Endodermal cell (in vitro differentiated cells): ENCODE data around the gene CCDC73. TPM values are rescaled to one million over a fixed set of nuclear protein-coding genes. Genes with fewer than 3 reads are reported as not detected.
"Not testable (repeated sequence)": the region's sequence is repeated elsewhere in the genome, so short reads cannot be mapped to it uniquely, and the experiment has no call there.

ENCODE experiments used
- DNase-seq: peaks from one replicate; pipeline ENCODE4 v3.0.0-alpha.2; 2017
- H3K27ac ChIP-seq: 2 replicates; pipeline ENCODE4 v1.5.1; 2013; ENCODE audit warnings: mild to moderate bottlenecking, low read depth, low read length, moderate library complexity
- H3K27me3 ChIP-seq: 2 replicates; pipeline ENCODE4 v1.6.1; 2013; ENCODE audit warnings: mild to moderate bottlenecking, low read length, moderate library complexity; ENCODE audit not compliant: insufficient read depth, control insufficient read depth, poor library complexity, severe bottlenecking
- H3K36me3 ChIP-seq: 2 replicates; pipeline ENCODE4 v1.7.0; 2013; ENCODE audit warnings: mild to moderate bottlenecking, low read length, moderate library complexity; ENCODE audit not compliant: control insufficient read depth, insufficient read depth
- H3K4me1 ChIP-seq: one replicate; pipeline ENCODE4 v1.7.0; 2013; ENCODE audit warnings: low read length; ENCODE audit not compliant: control insufficient read depth, insufficient read depth
- H3K4me3 ChIP-seq: 2 replicates; pipeline ENCODE4 v1.5.1; 2013; ENCODE audit warnings: mild to moderate bottlenecking, low read length, moderate library complexity
- H3K9ac ChIP-seq: 2 replicates; pipeline ENCODE4 v1.6.1; 2013; ENCODE audit warnings: mild to moderate bottlenecking, low read length, moderate library complexity; ENCODE audit not compliant: poor library complexity, severe bottlenecking; ENCODE audit errors: extremely low read depth
- H3K9me3 ChIP-seq: 2 replicates; pipeline ENCODE4 v1.6.1; 2013; ENCODE audit warnings: mild to moderate bottlenecking, low read length, moderate library complexity; ENCODE audit not compliant: control insufficient read depth
- H3K27ac Mint-ChIP-seq: 2 replicates; pipeline ENCODE4 v1.8.0; 2020; ENCODE audit warnings: mixed read lengths
- H3K27me3 Mint-ChIP-seq: 2 replicates; pipeline ENCODE4 v1.8.0; 2021; ENCODE audit warnings: mild to moderate bottlenecking, mixed read lengths; ENCODE audit not compliant: insufficient read depth
- H3K36me3 Mint-ChIP-seq: 2 replicates; pipeline ENCODE4 v1.8.0; 2020; ENCODE audit warnings: low read depth, mixed read lengths
- H3K4me1 Mint-ChIP-seq: 2 replicates; pipeline ENCODE4 v1.8.0; 2020; ENCODE audit warnings: mixed read lengths
- H3K4me3 Mint-ChIP-seq: 2 replicates; pipeline ENCODE4 v1.8.0; 2020; ENCODE audit warnings: mild to moderate bottlenecking, moderate library complexity, mixed read lengths
- H3K9me3 Mint-ChIP-seq: 2 replicates; pipeline ENCODE4 v1.8.0; 2020; ENCODE audit warnings: mild to moderate bottlenecking, mixed read lengths
- WGBS, 2 experiments: methylation state at CpG; one replicate each; pipeline versions ENCODE4 v1.1.5 to v1.1.7; 2013; ENCODE audit warnings: missing lambda C conversion rate in 2 of 2, mixed read lengths in 1 of 2; ENCODE audit not compliant: insufficient coverage in 1 of 2, insufficient read length in 1 of 2; 5-methylcytosine and 5-hydroxymethylcytosine counted together
- total RNA-seq, 2 donors: library from RNA; stranded (reverse); fragmentation: NEBNext Ultra II Directional in 1 of 2; extraction: Animal tissue kit (Norgen Biotek cat#: 25700) in 1 of 2; gene quantifications; 2 replicates in 1 of 2; 3 replicates in 1 of 2; pipeline ENCODE4 v1.2.1, GENCODE V29; 2021
- TF ChIP-seq, protein P1 (sequence below): fragments of 200-600 bp; sonication (generic); conservative IDR thresholded peaks from 2 replicates; pipeline ENCODE4 v1.5.0; 2021; ENCODE audit warnings: antibody characterized with exemption, mild to moderate bottlenecking

CCDC73 gene
- total RNA-seq, 2 donors from 2014 or later = not detected

DNA sequence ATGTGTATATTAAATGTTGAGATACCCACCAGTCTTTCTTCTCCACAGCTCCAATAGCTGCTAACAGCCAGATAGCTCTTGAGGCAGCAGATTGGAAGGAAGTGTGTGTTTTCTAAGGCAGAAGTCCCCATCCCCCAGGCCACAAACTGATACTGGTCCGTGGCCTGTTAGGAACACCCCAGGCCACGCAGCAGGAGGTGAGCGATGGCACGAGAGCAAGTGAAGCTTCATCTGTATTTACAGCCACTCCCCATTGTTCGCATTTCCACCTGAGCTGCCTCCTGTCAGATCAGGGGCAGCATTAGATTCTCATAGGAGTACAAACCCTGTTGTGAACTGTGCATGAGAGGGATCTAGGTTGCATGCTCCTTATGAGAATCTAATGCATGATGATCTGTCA is 12.7 kb downstream of the CCDC73 start:
- Histone ChIP-seq H3K4me1 (no peaks in the 10 kb centered on the region), H3K27ac (no peak overlapping the region), H3K27me3 (no peaks in the 10 kb centered on the region), H3K4me3 (no peak overlapping the region), H3K36me3 (no peaks in the 10 kb centered on the region), H3K9ac (no peak overlapping the region), H3K9me3 (no peaks in the 10 kb centered on the region)
- Mint-ChIP-seq H3K36me3 (no peaks in the 10 kb centered on the region), H3K9me3 (no peaks in the 10 kb centered on the region), H3K27me3 (no peaks in the 10 kb centered on the region), H3K27ac (no peak overlapping the region), H3K4me3 (no peak overlapping the region), H3K4me1 (no peaks in the 10 kb centered on the region)
- TF ChIP-seq, protein P1, sequence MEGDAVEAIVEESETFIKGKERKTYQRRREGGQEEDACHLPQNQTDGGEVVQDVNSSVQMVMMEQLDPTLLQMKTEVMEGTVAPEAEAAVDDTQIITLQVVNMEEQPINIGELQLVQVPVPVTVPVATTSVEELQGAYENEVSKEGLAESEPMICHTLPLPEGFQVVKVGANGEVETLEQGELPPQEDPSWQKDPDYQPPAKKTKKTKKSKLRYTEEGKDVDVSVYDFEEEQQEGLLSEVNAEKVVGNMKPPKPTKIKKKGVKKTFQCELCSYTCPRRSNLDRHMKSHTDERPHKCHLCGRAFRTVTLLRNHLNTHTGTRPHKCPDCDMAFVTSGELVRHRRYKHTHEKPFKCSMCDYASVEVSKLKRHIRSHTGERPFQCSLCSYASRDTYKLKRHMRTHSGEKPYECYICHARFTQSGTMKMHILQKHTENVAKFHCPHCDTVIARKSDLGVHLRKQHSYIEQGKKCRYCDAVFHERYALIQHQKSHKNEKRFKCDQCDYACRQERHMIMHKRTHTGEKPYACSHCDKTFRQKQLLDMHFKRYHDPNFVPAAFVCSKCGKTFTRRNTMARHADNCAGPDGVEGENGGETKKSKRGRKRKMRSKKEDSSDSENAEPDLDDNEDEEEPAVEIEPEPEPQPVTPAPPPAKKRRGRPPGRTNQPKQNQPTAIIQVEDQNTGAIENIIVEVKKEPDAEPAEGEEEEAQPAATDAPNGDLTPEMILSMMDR = no peak
- no peak for DNase-seq
- 86 to 100% methylated on average over 1 to 5 of the region's 5 CpGs for WGBS, 2 experiments

DNA sequence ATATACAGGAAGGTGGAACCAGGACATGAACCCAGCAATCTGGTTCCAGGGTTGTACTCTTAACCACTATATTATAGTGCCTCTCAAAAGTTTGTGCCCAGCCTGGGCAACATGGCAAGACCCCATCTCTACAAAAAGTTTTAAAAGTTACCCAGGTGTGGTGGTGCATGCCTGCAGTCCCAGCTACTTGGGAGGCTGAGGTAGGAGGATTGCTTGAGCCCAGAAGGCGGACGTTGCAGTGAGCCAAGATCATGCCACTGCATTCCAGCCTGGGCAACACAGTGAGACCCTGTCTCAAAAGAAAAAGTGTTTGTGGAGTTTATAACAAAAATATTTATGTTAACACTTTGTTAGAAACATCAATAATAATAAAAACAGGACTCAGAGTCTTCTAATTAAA is 13.6 kb downstream of the CCDC73 start:
- H3K4me1 Mint-ChIP-seq, H3K27me3 ChIP-seq, H3K36me3 ChIP-seq, H3K9me3 ChIP-seq, H3K4me3 ChIP-seq, H3K27ac Mint-ChIP-seq, H3K4me3 Mint-ChIP-seq, DNase-seq, H3K9me3 Mint-ChIP-seq, H3K9ac ChIP-seq, H3K36me3 Mint-ChIP-seq, H3K27me3 Mint-ChIP-seq, H3K4me1 ChIP-seq, H3K27ac ChIP-seq: not testable (repeated sequence)
- WGBS, 2 experiments = 91 to 100% methylated on average over 2 of the region's 2 CpGs

DNA sequence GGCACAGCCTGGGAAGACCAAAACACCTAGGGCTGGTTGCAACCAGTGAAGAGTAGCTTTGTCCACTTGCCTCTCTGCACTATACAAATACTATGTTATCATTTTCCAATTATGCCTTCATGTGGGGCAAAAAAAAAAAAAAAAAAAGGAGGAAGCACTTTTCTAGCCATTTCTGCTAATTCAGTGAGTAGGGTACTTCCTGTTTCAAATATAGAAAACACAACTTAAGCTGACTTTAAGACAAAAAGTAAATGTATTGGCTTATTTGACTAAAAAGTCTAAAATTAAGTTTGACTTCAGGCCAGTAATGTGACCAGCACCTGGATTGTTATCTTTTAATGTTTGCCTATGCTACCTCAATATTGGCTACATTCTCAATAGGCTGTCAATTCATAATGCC is 15.3 kb downstream of the CCDC73 start:
- Histone ChIP-seq H3K27ac (no peak overlapping the region), H3K36me3 (no peaks in the 10 kb centered on the region), H3K9ac (no peak overlapping the region), H3K9me3 (no peaks in the 10 kb centered on the region), H3K4me1 (no peaks in the 10 kb centered on the region), H3K4me3 (no peak overlapping the region), H3K27me3 (no peaks in the 10 kb centered on the region)
- DNase-seq = no peak
- H3K36me3 Mint-ChIP-seq = no peaks in the 10 kb centered on the region
- TF ChIP-seq, protein P1 = no peak
- no peak overlapping the region for H3K27ac Mint-ChIP-seq
- H3K4me3 Mint-ChIP-seq = no peak overlapping the region
- H3K27me3 Mint-ChIP-seq = no peaks in the 10 kb centered on the region
- H3K9me3 Mint-ChIP-seq = no peaks in the 10 kb centered on the region
- H3K4me1 Mint-ChIP-seq = no peaks in the 10 kb centered on the region

DNA sequence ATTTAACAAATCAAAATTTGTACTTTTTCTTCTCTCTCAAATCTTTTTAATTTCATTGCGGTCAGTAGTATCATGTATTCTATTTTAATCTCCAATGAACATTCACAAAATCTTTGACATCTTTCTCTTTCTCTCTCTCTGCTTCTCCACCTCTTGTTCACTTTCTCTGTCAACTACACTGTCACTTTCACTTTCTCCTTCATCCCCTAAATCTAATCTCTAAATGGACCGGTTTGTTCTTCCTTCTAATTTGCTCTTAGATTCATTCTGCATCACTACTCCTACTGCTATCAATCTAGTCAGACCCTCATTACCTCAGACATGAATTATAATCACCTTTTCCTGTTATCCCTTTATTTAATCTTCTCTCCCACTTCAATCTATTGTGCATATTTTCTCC is 18.6 kb downstream of the CCDC73 start:
- H3K4me3 ChIP-seq = no peak overlapping the region
- Mint-ChIP-seq H3K4me3 (no peak overlapping the region), H3K36me3 (no peaks in the 10 kb centered on the region), H3K4me1 (no peaks in the 10 kb centered on the region), H3K9me3 (no peaks in the 10 kb centered on the region), H3K27ac (no peak overlapping the region), H3K27me3 (no peaks in the 10 kb centered on the region)
- no peak overlapping the region for H3K27ac ChIP-seq
- H3K36me3 ChIP-seq = no peaks in the 10 kb centered on the region
- no peak for DNase-seq
- H3K4me1 ChIP-seq = no peaks in the 10 kb centered on the region
- TF ChIP-seq, protein P1 = no peak
- no peak overlapping the region for H3K9ac ChIP-seq
- no peaks in the 10 kb centered on the region for H3K9me3 ChIP-seq
- H3K27me3 ChIP-seq = no peaks in the 10 kb centered on the region
- 83 to 88% methylated on average over 2 of the region's 2 CpGs for WGBS, 2 experiments
